HUDEP-2 (cell line): Measurements from ENCODE around the gene AIM2.
"Not testable (repeated sequence)": the region's sequence is repeated elsewhere in the genome, so short reads cannot be mapped to it uniquely, and the experiment has no call there.

ENCODE experiments used
- DNase-seq, 76 experiments: peaks; one replicate each; lab custom pipeline; 2025; ENCODE audit not compliant: unreplicated experiment in 76 of 76; lab: John Stamatoyannopoulos, UW

Gene AIM2, protein sequence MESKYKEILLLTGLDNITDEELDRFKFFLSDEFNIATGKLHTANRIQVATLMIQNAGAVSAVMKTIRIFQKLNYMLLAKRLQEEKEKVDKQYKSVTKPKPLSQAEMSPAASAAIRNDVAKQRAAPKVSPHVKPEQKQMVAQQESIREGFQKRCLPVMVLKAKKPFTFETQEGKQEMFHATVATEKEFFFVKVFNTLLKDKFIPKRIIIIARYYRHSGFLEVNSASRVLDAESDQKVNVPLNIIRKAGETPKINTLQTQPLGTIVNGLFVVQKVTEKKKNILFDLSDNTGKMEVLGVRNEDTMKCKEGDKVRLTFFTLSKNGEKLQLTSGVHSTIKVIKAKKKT

DNA sequence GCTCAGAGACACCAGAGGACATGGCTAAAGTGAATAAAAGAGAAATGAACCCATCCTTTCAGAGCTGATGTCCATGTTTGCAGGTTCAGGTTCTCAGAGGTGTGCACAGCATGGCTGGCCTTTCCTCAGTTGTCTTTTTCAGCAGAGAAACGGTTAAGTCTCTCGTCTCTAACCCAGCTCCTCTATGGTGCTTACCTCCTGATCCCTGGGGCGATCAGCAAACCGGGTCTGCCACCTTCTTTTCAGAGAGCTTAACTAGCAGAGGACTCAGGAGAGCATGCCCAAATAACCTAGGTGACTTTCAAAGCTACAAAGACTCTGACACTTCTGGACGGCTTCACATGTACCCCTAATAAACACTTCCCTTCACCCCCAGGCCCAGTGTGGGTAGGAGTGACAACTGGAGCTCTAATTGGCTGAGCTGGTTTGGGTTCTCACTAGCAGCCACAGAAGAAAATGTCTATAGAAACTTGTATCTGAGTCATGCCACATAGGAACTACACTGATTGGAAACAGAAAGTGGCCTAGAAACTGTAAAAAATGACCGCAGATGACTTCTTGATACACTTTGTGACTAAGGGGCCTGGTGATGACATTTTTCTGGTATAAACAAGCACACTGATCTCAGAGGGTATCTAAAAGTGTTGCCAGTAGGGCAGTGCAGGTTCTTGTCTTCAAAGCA, at the start of gene AIM2:
AIM2 (minus strand) TSS at position 329 of the 682 bp plus-strand sequence. CDS start 3,267 bp downstream, outside the sequence.
- DNase-seq, result peak in 1 of 76 experiments; percentile 14

- DNase-seq, result no peak
These were observed 47.0 kb upstream of the AIM2 start for GRCh38 chr1:159123587-159123986.

GRCh38 chr1:159122005-159122621, 45.5 kb upstream of the AIM2 start:
- DNase-seq, result no peak

GRCh38 chr1:159121526-159121925, 45.0 kb upstream of the AIM2 start:
- DNase-seq, result no peak

- no peak for DNase-seq
These were observed 43.8 kb upstream of the AIM2 start for GRCh38 chr1:159120317-159120716.

DNA sequence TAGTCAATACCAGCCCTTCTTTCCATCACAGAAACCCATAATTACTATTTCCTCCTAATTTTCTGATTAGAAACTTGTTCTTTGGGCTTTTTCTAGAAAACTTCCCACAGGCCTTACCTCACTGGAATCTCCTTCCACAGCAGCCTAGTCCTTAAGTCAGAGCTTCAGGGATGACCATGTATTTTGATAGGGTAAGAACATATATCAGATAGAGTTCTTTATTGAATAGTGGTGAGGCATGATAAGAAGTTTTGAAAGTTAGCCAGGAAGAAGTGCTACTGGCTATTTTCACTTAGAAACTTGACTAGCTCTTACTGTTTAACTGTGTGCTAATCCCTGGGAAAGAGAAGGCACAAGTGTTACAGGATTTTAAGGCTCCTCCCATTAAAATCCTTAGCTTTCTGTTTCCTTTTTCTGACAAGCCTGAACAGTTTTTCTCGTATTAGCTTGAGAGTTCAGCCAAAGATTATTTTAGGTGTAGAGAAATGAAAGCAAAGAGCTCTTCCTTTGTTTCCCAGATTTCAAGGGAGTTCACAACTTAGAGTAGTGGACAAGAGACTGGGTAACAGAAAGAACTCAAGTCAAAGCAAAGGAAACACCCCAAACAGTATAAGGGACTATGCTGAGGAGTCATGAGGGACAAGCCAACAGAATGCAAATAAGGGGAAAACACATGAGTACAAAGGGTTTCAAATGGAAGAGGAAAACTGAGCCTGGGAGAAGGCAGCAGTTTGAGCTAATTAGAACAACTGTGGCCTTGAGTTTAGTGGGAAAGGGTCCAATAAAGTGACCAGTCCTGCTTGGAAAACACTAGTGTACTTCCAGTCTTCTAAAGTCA, 37.2 kb upstream of the AIM2 start:
- no peak for DNase-seq

DNA sequence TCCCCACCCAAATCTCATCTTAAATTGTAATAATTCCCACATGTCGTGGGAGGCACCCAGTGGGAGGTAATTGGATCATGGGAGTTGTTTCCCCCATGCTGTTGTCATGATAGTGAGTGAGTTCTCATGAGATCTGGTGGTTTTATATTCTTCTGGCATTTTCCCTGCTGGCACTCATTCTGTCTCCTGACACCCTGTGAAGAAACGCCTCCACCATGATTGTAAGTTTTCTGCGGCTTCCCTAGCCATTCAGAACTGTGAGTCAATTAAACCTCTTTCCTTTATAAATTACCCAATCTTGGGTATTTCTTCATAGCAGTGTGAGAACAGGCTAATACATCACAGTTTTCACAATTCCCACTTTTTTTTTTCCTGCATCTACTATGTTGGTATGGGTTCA, 26.5 kb upstream of the AIM2 start:
- not testable (repeated sequence) for DNase-seq

GRCh38 chr1:159100589-159100988, 24.0 kb upstream of the AIM2 start:
- no peak for DNase-seq

DNA sequence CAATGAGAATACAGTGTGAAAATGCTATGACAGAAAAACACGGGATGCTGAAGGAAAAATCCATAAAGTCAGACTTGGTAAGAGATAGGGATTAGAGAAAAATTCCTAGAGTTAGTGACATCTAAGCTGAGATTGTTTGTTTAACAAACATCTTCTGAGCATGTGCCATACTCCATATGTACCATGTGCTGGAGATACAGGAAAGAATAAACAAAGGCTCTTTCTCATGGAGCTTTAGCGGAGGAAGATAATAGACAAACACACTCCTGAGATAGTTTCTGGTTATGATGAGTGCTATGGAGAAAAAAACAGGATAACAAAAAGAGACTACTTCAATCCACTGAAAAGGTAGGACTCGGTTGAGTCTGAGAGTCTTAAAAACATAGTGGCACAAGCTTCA, 22.0 kb upstream of the AIM2 start:
- no peak for DNase-seq

- DNase-seq, result no peak
These were observed 15.6 kb upstream of the AIM2 start for GRCh38 chr1:159092036-159092760.

DNA sequence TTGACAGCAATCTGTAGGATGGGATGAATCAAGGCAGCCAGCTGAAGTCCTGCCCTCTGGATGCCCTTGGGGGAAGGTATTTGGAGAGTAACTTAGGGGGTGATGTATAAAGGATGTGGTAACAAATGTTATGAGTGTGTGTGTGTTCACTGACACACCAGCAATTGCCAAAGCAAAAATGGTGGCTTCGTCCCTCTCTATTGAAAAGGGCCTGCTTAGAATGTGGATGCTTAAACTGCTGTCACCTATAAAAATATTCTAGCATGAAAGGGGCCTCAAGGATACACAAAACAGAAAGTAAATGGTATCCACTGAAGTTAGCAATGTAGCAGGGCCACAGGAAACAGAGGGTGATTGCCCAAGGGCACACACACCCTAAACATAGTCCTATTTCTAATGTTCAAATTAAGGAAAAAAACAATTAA, 15.1 kb upstream of the AIM2 start:
- no peak for DNase-seq

- no peak for DNase-seq
These were observed 14.6 kb upstream of the AIM2 start for GRCh38 chr1:159091180-159091560.

DNA sequence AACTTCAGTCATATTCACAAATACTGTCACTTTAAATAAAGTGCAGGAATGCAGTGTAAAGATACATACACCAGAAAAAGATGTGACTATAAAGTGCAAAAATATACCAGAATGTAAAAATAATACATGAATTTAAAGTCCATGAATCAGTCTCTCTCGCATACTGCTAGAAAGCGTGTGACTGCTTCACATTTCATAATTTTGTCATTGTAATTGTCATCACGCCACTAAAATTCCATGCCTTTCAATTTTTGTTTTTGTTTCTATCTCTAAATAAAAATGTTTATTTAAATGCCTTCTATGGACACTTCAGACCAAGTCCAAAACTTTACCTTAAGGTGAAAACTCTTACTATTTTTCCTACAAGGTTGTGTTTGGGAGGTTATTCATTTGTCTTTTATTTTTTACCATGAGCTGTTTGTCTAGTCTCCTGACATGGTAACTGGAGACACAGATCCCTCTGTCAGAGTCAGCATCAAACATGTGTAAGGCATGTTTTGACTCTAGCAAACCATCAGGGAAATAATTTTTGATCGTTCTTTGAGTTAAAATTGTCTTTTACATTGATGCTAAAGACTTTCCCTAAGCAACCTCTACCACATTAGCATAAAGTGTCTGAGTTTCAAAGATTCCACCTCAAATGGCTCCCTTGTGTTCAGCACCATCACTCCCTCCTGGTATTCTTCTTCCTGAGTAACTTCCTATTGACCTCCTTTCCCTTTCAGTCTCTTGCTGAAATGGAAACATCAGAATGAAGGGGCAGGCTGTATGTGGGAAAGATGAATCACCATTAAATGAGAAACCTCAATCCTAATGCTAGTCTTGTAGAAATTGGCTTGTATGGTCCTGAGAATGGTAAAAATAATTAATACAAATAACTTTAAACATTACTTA, 14.0 kb upstream of the AIM2 start:
- no peak for DNase-seq

- DNase-seq, result peak in 7 of 76 experiments; percentile 2 to 30 (median 13)
These were observed 12.7 kb upstream of the AIM2 start for GRCh38 chr1:159089184-159089791.

DNA sequence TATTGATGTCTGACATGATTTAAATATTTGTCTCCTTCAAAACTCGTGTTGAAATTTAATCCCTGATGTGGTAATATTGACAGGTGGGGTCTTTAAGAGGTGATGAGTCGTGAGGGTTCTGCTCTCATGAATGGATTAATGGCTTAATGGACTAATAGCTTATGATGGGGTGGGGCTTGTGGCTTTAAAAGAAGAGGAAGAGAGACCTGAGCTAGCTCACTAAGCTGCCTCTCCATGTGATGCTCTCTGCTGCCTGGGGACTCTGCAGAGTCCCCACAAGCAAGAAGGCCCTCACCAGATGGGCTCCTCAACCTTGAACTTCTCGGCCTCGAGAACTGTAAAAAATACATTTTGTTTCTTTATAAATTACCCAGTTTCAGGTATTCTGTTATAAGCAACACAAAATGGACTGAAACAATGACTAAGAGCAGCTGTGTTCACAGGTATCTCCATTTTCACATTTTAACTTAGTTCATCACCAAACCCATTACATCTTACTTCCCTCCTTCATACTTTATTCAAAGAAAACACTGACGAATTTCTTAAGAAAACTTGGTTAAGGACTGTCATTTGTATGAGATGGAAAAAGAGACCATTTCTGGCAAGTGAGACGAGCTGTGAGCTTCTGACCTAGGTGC, 12.1 kb upstream of the AIM2 start:
- DNase-seq, result no peak

DNA sequence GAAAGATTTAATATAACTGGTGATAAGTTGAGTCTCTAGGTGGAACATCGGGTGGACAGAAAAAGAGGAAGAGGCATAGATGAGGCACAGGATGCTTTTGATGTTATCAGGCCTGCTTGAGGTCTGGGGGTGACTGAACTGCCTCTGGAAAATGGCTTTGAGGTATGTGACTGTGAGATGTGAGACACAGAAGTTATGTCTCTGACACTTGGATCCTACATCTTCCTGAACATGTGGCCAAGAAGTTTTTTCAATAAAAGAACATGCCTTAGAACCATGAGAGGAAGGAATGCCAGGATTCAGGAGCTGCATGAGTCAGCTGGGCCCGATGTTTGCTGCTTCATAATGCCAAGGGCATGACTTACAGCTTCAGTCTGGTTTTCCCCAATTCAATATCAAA, 11.5 kb upstream of the AIM2 start:
- DNase-seq, result no peak

- DNase-seq, result no peak
These were observed 8.3 kb upstream of the AIM2 start for GRCh38 chr1:159084867-159085266.

GRCh38 chr1:159084152-159084551, 7.6 kb upstream of the AIM2 start:
- no peak for DNase-seq
